LHCN-M2 (cell line): ENCODE measurements around the gene LONP2. TPM values are rescaled to one million over a fixed set of nuclear protein-coding genes. Genes with fewer than 3 reads are reported as not detected.

Experiments used
- DNase-seq: peaks from one replicate; pipeline ENCODE4 v3.0.0-alpha.2; 2012; ENCODE audit warnings: low read depth
- polyA plus RNA-seq: library from polyadenylated mRNA; unstranded; fragments of >200 nt; gene quantifications from one replicate; pipeline ENCODE4 v1.2.1, GENCODE V29; 2012; ENCODE audit warnings: missing spikeins
- total RNA-seq: library from RNA; depleted of rRNA; stranded (reverse); fragments of >200 nt; gene quantifications from 2 replicates; pipeline ENCODE4 v1.2.3, GENCODE V29; 2014; rRNA removed

The LONP2 gene
- 39.9 and 45.3 TPM in 2 replicates for total RNA-seq
- polyA plus RNA-seq = 20.8 TPM

GRCh38 chr16:48244080-48244862, at the start of gene LONP2:
LONP2 (plus strand) TSS chr16:48244300; CDS start chr16:48244389, 89 bp downstream.
- peak; percentile 88 for DNase-seq

- no peak for DNase-seq
These were observed 49.1 kb upstream of the LONP2 start for GRCh38 chr16:48194828-48195556.

GRCh38 chr16:48197294-48197693, 46.8 kb upstream of the LONP2 start:
- DNase-seq = no peak

GRCh38 chr16:48201515-48202201, 42.4 kb upstream of the LONP2 start:
- no peak for DNase-seq

GRCh38 chr16:48203974-48204824, 39.9 kb upstream of the LONP2 start:
- no peak for DNase-seq

- no peak for DNase-seq
These were observed 39.3 kb upstream of the LONP2 start for GRCh38 chr16:48204825-48205151.

GRCh38 chr16:48206594-48207242, 37.4 kb upstream of the LONP2 start:
- no peak for DNase-seq

- DNase-seq = no peak
These were observed 33.4 kb upstream of the LONP2 start for GRCh38 chr16:48210747-48211146.

GRCh38 chr16:48212033-48212432, 32.1 kb upstream of the LONP2 start:
- DNase-seq = no peak

GRCh38 chr16:48215738-48216137, 28.4 kb upstream of the LONP2 start:
- DNase-seq = no peak

GRCh38 chr16:48217708-48218107, 26.4 kb upstream of the LONP2 start:
- DNase-seq = no peak

- no peak for DNase-seq
These were observed 25.6 kb upstream of the LONP2 start for GRCh38 chr16:48218473-48218872.

- DNase-seq = no peak
These were observed 23.2 kb upstream of the LONP2 start for GRCh38 chr16:48220891-48221290.

- DNase-seq = no peak
These were observed 20.6 kb upstream of the LONP2 start for GRCh38 chr16:48223490-48223889.

- DNase-seq = peak; percentile 5
These were observed 18.6 kb upstream of the LONP2 start for GRCh38 chr16:48225456-48225855.

GRCh38 chr16:48231727-48232492, 12.2 kb upstream of the LONP2 start:
- DNase-seq = peak; percentile 12

- DNase-seq = peak; percentile 10
These were observed 11.5 kb upstream of the LONP2 start for GRCh38 chr16:48232493-48233040.

- DNase-seq = no peak
These were observed 9.5 kb upstream of the LONP2 start for GRCh38 chr16:48234630-48235029.

GRCh38 chr16:48235058-48235555, 9.0 kb upstream of the LONP2 start:
- no peak for DNase-seq
